ENCODE measurements around the gene CX3CR1.

The CX3CR1 gene

DNA sequence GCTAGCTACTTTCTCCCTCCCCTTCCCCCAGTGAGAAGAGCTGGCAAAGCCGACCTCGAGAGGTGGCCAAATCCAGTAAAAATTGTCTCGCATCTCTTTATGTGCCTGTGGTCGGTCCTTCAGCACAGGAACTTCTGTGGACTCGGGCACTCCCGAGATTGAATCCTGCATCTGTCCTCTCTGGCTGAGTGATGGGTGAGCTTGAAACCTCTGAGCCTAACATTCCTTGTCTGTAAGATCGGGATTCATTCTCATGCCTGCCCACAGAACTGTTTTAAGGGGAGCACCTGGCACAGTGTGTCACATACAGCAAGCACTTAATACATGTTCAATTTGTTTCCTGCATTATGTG is 11.3 kb downstream of the CX3CR1 start:
- H3K4me3 ChIP-seq (ENCODE audit: low read depth, low read length), result no peak overlapping the region
- TF ChIP-seq, protein P1, sequence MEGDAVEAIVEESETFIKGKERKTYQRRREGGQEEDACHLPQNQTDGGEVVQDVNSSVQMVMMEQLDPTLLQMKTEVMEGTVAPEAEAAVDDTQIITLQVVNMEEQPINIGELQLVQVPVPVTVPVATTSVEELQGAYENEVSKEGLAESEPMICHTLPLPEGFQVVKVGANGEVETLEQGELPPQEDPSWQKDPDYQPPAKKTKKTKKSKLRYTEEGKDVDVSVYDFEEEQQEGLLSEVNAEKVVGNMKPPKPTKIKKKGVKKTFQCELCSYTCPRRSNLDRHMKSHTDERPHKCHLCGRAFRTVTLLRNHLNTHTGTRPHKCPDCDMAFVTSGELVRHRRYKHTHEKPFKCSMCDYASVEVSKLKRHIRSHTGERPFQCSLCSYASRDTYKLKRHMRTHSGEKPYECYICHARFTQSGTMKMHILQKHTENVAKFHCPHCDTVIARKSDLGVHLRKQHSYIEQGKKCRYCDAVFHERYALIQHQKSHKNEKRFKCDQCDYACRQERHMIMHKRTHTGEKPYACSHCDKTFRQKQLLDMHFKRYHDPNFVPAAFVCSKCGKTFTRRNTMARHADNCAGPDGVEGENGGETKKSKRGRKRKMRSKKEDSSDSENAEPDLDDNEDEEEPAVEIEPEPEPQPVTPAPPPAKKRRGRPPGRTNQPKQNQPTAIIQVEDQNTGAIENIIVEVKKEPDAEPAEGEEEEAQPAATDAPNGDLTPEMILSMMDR (IDR thresholded peaks at IDR 0.05; ENCODE audit: insufficient read depth, low read depth, low read length, missing control alignments), result no peak
- no peak for DNase-seq (ENCODE audit: low read depth)

DNA sequence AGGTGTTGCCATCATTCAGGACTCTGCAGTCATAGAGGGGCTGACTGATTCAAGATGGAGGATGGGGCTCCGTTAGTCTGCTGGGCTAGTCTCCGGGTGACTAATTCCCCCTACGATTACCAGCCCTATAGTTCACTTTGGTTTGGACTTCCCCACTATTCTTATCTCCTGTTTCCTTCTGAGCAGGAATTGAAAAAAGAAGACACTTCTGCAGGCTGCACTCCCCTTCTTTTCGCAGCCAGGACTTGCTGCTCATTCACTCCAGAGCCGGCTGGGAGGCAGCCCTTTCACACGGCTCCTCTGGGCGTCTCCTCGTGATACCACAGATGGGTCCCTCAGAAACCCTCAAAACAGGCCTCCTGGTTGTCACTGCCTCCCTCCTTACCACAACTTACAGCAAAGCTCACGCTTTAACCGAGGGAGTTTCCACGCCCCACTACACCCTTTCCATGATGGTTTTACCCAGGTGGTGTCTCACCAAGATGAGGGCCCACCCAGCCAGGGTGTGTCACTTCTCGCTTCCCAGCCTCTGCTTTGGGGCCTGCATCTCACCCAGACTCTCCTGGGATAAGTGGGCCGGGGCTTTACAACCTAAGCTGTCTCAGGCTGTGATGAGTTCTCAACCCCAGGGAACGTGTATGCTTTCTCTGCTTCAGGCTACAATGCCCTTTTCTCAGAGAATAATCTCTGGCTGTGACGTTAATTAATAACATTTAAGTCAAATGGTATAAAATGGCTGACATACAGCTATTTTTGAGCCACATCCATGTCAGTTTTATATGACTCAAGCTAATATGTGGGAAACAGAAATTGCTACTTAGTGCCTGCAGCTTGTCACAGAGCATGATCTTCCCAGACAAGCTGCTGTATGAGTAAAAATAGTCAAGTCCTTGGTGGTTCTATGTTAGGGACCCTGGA is 11.9 kb downstream of the CX3CR1 start:
- no peak overlapping the region for H3K4me3 ChIP-seq (ENCODE audit: low read depth, low read length)

DNA sequence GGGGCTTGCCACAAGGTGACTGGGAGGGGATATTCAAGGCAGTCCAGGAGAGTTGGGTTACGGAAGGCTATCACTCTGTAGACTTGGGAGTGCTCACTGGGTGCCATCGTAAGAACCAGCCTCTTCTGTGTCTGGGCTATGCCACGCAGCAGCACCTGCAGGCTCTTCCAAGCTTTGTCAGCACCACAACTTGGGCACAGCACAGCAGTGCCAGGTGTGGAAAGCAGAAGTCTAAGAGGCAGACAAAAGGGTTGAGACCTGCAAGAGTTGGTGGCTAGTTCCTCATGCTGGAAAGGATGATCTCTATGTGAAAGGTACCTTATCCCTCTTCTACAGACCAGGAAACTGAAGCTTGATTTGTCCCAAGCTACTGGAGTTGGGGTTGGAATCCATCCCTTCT is 15.8 kb downstream of the CX3CR1 start:
- TF ChIP-seq, protein P1 (IDR thresholded peaks at IDR 0.05; ENCODE audit: insufficient read depth, low read depth, low read length, missing control alignments), result no peak
- no peak for DNase-seq (ENCODE audit: low read depth)
- no peak overlapping the region for H3K4me3 ChIP-seq (ENCODE audit: low read depth, low read length)

More for the DNA sequence above, 11.9 kb downstream of the CX3CR1 start:
- peak; percentile 35 for DNase-seq (ENCODE audit: low read depth)
- TF ChIP-seq, protein P1 (IDR thresholded peaks at IDR 0.05; ENCODE audit: insufficient read depth, low read depth, low read length, missing control alignments), result no peak

DNA sequence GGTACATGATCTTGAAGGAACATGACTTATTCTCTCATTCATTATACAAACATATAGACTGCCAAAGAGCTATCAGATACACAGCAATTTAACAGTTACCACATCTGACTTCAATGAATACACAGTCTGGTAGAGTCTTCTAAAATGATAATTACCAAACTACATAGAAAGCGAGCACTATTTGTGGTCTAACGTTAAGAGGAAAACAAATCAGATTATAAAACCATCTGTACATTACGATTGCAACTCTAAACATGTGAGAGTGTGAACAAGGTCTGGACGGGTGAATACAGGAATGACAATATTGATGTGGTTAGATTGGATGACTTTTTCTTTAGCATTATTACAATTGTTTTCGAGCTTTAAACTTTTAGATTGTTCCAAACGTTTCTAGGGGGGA is 16.3 kb downstream of the CX3CR1 start:
- no peak for DNase-seq (ENCODE audit: low read depth)
- TF ChIP-seq, protein P1 (IDR thresholded peaks at IDR 0.05; ENCODE audit: insufficient read depth, low read depth, low read length, missing control alignments), result no peak
- no peak overlapping the region for H3K4me3 ChIP-seq (ENCODE audit: low read depth, low read length)

DNA sequence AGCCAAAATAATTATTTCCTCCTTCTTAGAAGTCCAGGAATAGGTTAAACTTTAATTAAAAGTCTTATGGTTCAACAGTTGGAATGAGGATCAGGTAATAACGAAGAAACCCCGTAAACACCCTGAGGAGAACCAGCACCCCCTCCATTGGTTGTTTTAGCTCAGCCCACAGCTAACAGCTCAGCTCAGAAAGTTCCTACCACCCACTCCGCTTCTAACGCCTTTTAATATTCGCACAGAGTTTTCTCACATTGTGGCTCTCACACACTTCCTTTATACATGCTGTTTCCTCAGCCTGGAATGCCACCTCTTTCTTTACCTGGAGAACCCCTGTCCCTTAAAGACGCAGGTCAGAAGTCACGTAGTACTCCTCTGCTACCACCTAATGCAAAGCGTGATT is 17.0 kb downstream of the CX3CR1 start:
- DNase-seq (ENCODE audit: low read depth), result no peak
- TF ChIP-seq, protein P1 (IDR thresholded peaks at IDR 0.05; ENCODE audit: insufficient read depth, low read depth, low read length, missing control alignments), result no peak
- no peak overlapping the region for H3K4me3 ChIP-seq (ENCODE audit: low read depth, low read length)

DNA sequence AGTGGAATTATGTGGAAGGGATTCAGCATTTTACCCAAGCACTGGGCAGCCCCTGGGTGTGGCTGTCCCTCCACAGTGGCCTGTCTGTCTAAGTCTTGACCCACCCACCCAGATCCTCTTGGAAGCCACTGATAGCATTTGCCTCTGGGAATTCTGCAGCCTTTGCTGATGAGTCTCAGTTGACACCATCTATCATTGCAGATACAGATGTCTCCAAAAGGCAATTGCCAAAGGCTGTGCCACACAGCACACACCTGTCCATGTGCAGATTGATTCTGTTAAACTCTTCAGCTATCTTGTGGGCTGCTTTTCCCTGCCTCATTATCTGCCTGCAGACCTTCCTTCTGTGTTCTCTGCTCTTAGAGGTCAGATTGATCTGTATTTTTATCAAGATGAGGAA is 18.1 kb downstream of the CX3CR1 start:
- H3K4me3 ChIP-seq (ENCODE audit: low read depth, low read length), result no peak overlapping the region
- TF ChIP-seq, protein P1 (IDR thresholded peaks at IDR 0.05; ENCODE audit: insufficient read depth, low read depth, low read length, missing control alignments), result no peak
- DNase-seq (ENCODE audit: low read depth), result no peak

DNA sequence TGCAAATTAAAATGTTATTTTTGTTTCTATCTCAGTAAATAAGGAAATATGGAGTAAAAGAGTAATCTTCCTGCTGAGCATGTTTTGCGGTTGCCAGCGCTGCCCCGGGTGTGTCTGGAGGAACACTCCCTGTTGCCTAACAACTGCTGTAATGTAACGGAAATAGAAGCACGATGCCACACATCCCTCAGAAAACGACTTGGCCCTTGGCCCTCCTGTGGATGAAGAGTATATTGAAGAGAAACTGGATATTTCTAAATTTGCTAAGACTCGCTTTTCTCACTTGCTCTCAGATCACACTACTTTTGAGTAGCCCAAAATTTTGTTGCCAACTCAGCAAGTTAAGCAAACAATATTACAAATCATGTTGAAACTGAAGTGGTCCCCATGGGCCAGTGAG is 18.9 kb downstream of the CX3CR1 start:
- TF ChIP-seq, protein P1 (IDR thresholded peaks at IDR 0.05; ENCODE audit: insufficient read depth, low read depth, low read length, missing control alignments), result peak; percentile 28
- DNase-seq (ENCODE audit: low read depth), result peak; percentile 74
- H3K4me3 ChIP-seq (ENCODE audit: low read depth, low read length), result no peak overlapping the region

Data from GM12865 (cell line).